Stimulated activated CD4-positive, alpha-beta T cell treated with anti-CD3 and anti-CD28 coated beads, Interleukin-2, amount 100 ng/mL, for 4 hours (primary cell): ENCODE measurements around the gene PNPLA7.
"Not testable (repeated sequence)": the region's sequence is repeated elsewhere in the genome, so short reads cannot be mapped to it uniquely, and the experiment has no call there.

Source experiments
- DNase-seq: peaks from one replicate; pipeline ENCODE4 v3.0.0-alpha.2; 2020; ENCODE audit warnings: low read depth

PNPLA7 gene

DNA sequence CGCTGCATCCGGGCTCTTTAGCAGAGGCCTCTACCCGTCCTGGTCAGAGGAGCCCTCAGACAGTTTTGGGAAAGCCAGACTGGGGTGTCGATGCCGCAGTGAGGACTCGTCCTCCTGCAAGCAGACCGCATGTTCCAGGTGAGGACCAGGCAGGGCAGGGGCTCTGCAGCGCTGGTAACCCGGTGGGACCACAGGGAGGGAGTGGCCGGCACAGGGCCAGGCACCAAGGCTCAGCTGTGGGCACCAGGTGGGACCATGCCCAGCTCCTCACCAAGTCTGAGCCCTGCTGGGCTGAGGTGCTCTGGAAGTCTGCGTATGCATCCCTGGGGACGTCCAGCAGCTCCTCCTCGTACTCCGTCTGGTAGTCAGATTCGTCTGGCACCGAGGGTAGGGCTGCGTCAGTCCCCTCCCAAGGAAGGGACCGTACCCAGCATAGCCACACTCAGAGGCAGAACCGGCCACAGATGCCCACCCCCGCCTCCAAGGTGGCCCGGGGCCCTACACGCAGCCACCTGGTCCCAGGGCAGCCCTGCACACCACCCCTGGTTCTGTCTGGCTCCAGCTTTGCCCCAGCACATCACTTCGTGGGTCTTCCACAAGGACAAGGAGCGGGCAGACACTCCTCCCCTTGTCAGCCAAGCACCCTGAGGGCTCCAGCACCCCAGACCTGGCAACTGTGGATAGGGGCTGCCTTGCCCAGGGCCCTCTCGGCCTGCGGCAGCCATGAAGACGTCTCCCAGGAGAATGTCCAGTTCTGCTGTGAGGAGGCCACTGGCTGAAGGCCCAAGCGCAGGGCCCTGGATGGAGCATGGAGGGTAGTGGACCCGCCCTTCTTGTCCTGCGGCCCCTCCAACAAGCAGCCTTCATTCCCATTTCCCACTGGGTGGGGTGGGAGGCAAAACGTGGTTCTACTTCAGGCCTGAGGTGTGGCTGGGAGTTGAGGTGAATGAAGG lies 89.6 kb downstream of the PNPLA7 start:
- DNase-seq, result no peak

- DNase-seq, result no peak
Measured at GRCh38 chr9:137459601-137460362, 90.4 kb downstream of the PNPLA7 start.

DNA sequence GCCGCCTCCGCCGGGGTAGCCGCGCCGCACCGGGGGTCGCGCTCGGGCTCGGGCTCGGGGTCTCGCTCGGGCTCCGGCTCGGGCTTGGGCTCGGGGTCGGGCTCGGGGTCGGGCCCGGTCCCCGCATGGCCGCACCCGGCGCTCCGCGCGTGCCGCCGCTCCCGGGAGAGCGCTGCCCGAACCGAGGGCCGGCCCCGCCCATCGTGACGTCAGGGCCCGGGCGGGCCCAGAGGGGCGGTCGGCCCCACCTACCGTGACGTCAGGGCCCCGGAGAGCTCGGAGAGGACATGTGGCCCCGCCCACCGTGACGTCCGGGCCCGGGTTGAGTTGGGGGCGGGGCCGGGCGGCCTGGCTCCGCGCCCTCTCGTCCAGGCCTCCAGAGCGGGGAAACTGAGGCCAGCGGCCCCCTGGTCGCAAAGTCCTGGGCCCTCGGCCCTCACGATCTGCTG lies 91.0 kb downstream of the PNPLA7 start, which contains the start of gene NSMF:
TSS of gene NSMF (minus strand) at position 183 of the 449 bp plus-strand sequence. CDS start 232 bp downstream, outside the sequence.
- peak; percentile 93 for DNase-seq

- DNase-seq, result no peak
Measured at GRCh38 chr9:137458194-137459151, 91.7 kb downstream of the PNPLA7 start.

DNA sequence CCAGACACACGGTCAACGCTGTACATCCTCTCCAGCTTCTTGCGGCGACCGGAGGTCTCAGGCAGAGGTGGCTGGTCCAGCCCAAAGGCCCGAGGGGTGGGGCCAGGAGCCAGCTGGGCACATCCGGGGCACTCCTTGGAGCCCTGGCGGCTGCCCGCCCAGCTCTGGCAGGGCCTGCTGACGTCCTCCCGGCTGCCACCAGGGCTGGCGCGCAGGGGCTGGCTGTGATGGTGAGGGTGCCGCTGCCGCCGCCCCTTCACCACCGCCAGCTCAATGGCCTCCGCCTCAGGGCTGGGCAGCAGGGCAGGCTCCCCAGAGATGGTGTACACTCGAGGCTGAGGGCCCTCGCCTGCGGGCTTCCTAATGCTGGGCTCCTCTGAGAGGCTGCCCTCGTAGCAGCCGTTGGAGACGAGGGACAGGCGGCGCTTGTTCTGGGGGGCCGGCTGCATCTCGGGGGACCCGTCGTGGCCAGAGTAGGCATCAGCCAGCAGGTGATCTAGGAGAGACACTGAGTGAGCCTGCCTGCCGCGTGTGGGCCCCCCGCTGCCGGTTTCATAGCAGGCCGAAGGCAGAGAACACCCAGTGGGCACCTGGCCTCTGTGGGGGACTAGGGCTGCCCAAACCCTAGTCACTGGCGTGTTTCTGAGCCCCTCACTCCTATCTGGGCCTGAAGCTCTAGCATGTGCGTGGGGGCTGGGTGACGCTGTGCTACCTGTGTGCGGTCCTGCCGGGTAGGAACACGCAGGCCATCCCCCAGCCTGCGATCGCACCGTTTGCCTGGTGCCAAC lies 92.6 kb downstream of the PNPLA7 start:
- DNase-seq, result no peak

DNA sequence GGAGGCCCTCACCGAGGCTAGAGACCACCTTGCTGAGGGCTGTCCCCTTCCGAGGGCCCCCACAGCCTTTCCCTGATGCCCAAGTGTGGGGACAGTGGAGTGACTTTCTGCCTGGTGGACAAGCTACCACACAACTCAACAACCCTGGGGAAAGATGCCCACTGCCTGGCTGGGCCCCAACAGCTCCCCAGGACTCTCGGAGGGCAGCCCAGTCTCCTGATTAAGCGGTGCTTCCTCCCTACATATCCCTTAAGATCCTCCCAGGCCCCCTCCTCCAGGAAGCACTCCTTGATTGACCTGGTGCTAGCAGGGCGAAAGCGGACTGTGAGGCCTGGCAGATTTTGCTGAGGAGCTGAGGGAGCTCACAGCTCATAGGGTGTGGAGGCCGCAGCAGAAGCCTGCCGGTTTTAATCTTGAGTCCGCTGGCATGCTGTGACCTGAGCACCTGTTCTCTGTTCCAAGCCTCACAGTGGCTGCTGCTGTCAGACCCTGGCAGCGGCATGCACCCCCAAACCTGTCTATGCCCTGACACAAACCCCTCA lies 93.3 kb downstream of the PNPLA7 start:
- DNase-seq, result no peak

GRCh38 chr9:137456061-137456863 lies 93.9 kb downstream of the PNPLA7 start:
- DNase-seq, result no peak

- no peak for DNase-seq
Measured at GRCh38 chr9:137455359-137455991, 94.7 kb downstream of the PNPLA7 start.

DNA sequence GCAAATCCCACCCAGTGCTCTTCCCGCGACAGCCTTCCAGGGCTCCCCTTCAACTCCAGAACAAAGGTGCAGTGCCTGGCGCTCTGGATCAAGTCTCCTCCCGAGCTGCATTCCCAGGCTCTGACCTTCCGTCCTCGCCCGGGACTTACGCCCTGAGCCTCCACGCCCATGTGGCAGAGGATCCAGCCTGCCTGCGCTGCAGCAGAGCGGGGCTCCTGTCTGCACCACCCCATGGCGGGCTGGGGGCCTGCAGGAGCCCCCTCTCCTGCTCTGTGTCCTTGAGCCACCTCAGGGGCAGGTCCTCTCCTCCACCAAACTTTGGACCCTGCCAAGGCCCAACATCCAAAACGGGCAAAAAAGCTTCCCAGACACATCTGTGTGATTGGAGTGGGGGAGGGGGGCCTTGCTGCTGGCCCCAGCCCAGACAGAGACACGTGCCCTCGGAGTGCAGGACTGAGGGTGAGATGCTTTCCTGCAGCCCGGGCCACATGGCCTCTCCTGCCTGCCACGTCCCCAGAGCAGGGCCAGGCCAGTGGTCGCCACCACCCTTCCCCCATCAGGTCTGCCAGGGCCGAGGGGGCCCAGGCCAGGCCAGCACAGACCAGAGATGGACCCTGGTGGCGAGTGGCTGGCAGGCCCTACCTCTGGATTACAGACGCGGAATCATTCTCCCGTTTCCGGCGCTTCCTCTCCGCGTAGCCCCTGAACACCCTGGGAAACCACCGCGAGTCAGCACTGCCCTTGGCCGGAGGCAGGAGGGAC lies 95.4 kb downstream of the PNPLA7 start:
- DNase-seq, result no peak

DNA sequence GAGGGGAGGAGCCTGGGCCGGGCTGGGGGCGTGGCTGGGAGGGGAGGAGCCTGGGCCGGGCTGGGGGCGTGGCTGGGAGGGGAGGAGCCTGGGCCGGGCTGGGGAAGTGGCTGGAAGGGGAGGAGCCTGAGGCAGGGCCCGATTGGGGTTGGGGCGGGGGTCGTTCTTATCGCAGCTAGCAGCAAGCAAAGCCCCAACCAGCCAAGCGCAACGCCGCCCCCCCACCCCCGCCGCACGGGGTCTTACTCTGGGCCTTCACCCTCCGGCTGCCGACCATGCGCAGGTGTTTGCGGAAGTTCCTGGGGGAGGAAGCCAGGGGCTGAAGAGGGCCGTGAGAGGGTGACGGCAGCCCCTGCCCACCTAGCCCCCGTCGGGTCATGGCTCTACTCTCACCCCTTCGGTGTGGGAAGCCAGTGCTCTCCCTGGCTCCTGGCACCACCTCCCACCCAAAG lies 96.0 kb downstream of the PNPLA7 start:
- no peak for DNase-seq

GRCh38 chr9:137453643-137454081 lies 96.5 kb downstream of the PNPLA7 start:
- DNase-seq, result peak; percentile 46

DNA sequence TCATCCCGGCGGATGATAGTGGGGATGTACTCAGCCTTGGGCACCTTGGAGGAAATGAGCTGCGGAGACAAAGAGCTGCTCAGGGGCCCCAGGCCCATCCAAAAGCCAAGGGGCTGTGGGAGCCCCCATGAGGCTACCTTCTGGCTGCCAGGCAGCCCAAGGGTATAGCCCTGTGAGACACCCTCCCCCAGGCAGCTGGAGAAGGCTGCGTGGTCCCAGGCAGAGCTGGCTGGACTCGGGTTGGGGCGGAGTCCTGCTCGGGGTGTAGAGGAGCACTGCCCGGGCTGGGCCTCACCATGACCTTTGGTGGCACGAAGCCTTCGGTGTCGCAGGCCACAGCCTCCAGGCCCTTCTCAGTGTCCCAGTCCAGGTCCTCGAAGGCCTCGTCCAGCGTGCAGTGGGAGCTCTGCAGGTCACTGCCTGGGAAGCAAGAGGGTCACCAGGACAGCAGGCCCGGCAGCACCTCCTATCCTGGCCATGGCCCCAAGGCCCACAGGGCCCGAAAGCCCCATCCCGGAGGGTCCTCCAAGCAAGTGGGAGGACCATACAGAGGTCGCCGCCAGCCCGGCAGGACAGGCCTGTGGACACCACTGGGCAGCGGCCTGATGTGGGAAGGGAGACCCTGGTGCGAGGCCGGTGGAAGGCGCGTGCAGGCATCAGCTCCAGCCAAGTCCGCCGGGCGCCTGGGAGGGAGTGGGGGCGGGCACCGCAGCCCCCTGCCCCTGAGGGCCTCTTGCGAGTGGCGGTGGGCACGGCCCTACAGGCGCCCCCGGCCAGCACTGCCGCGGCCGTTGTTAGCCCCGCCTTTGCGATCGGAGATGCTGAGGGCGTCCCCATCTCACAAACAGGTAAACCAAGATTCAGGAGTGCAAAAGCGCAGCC lies 97.2 kb downstream of the PNPLA7 start:
- no peak for DNase-seq

- DNase-seq, result no peak
Measured at GRCh38 chr9:137452006-137452760, 98.0 kb downstream of the PNPLA7 start.

- DNase-seq, result not testable (repeated sequence)
Measured at GRCh38 chr9:137451264-137452005, 98.8 kb downstream of the PNPLA7 start.

GRCh38 chr9:137450539-137451222 lies 99.5 kb downstream of the PNPLA7 start:
- DNase-seq, result peak; percentile 49
